Mammary epithelial cell (primary cell): ENCODE results near the gene MPDZ.

Experiments
- CTCF ChIP-seq, 2 donors: IDR thresholded peaks in 1 of 2; conservative IDR thresholded peaks in 1 of 2; 2 replicates each; pipeline ENCODE4 v1.5.1; 2011 to 2012; ENCODE audit warnings: inconsistent platforms in 2 of 2, low read length in 2 of 2, mild to moderate bottlenecking in 2 of 2, control low read depth in 1 of 2, low read depth in 1 of 2; ENCODE audit not compliant: insufficient read depth in 1 of 2; ENCODE audit errors: extremely low read depth in 1 of 2
- EZH2 ChIP-seq: IDR thresholded peaks from 2 replicates; pipeline ENCODE4 v1.6.1; 2012; ENCODE audit warnings: low read length, inconsistent platforms, borderline replicate concordance

DNA sequence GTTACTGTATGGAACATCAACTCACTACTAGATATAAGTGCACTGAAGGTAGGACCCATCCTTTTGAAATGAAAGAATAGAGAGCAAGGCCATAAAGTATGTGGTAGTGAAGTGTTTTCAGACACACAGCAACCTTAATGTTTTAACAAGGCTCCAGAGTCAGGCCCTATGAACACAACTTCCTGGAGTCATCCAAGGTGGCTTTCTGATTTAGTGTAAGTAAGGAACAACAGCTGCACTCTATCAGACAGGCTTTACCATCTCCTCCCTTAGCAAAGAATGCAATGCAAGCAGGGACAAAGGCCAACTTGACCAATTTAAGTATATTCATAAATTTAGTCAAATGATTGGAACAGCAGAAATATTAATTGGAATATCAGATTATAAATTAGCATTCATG lies 90.1 kb downstream of the MPDZ start:
- no peak for TF ChIP-seq EZH2
- TF ChIP-seq CTCF (conservative IDR thresholded peaks at IDR 0.05 in 1 of 2, IDR thresholded peaks at IDR 0.05 in 1 of 2; ENCODE audit: extremely low read depth in 1 of 2, insufficient read depth in 1 of 2, low read depth in 1 of 2, low read length in 2 of 2), result no peak
